NOMO-1 treated with DMSO at 0.1 percent for 48 hours (cell line): Measurements from ENCODE around the gene TMEM151B.
"Not testable (repeated sequence)": the region's sequence is repeated elsewhere in the genome, so short reads cannot be mapped to it uniquely, and the experiment has no call there.

Experiments used
- DNase-seq: peaks from one replicate; lab custom pipeline; 2025; ENCODE audit not compliant: unreplicated experiment; lab: John Stamatoyannopoulos, UW

Gene TMEM151B

GRCh38 chr6:44269921-44270525 lies at the start of gene TMEM151B:
Gene TMEM151B, plus strand, starts transcription at chr6:44270450. Its CDS starts 293 bp downstream, at chr6:44270743.
- no peak for DNase-seq

DNA sequence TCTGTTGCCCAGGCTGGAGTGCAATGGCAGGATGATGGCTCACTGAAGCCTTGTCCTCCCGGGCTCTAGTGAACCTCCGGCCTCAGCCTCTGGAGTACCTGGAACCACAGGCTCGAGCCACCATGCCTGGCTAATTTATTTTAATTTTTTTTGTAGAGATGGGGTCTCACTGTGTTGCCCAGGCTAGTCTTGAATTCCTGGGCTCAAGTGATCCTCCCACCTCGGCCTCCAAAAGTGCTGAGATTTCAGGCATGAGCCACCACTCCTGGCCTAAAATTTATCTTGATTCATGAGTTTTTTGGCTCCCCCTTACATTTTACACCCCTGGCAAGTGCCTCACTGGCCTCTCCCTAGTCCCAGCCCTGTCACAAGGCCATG lies 49.3 kb upstream of the TMEM151B start:
- DNase-seq, result no peak

DNA sequence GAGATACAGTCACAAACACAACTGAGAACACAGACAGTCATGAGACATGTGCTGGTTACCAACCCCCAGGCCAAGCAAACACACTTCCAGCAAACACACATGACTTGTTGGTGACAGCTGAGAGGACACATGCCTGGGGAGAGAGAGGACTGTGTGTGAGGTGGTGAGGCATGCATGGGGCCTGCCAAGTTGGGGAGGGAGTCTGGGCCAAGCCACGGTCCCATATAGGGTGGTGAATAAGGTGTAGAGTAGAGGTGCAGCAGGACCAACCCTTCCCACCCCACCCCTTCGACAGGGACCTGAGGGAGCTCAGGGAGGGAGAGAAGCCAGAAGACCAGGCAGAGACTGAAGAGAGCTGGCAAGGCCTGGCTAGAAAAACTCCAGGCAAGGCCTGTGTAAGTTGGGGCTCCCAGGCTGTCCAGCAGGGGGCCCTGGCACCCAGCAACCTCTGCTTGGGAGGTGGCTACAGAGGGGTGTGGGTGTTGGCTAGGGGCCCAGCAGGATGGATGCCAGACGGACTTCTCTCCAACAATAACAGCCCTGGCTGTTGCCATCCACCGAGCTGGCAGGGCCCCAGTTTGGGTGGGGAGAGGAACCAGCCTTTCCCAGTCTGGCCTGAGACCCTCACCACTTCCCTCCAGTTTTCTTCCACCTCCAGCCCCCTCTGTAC lies 48.8 kb upstream of the TMEM151B start:
- DNase-seq, result peak; percentile 56

DNA sequence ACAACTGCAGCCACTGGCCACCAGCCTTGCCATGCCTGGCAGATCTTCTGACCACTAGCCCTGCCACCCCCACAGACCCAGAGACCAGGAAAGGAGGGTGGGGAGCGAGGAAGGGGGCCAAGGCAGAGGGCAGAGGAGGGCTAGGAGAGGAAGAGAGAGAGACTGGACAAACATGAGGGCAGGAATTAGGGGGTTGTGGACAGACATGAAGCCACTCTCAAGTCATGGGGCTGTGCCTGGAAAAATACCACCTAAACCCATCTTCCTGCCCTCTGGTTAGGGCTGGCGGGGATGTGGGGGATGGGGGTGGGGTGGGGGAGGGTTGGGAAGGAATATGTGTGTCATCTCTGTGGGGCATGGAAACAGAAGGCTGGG lies 48.3 kb upstream of the TMEM151B start:
- no peak for DNase-seq

DNA sequence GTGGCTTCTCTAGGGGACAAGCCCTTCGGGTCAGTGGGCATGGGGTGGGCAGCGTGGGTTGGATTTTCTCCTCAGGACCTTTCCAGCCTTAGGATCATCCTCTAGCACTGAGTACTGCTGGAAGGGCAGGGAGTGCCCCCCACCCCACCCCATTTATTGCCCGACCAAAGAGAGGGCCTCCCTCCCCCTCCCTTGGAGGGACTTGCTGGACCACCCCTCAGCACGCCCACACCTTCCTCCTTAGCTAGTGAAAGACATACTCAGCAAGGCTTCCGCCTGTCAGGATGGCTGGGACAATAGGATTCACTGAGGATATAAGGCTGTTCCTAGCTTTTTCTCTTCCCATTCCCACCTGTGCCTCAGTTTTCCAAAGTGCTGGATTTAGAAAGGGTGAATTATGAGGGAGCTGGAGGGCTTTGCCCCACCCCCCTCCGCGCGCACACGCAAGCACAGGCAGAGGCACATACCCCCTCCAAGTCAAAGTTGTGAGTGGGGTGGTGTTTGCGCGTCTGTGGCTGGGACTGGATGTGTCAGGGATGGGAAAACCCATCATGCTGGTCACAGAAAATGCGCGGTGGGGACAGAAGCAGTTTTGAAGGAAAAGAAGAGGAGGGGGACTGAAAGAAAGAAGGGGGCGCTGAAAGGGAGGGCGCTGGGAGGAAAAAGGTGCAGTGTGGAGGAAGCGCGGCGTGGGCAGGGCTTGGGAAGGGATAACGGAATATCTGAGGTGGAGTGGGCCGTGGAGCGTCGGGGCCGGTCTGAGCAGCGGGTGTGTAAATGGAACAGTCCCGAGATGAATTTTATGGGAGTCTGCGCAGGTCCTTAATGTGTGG lies 47.5 kb upstream of the TMEM151B start:
- DNase-seq, result no peak

GRCh38 chr6:44223319-44224028 lies 46.8 kb upstream of the TMEM151B start, which contains the start of gene SLC29A1:
Gene SLC29A1, plus strand, starts transcription at chr6:44223595. Its CDS starts 3,719 bp downstream, at chr6:44227314.
- peak; percentile 80 for DNase-seq

GRCh38 chr6:44224029-44224964 lies 46.0 kb upstream of the TMEM151B start:
- no peak for DNase-seq

GRCh38 chr6:44224965-44225305 lies 45.3 kb upstream of the TMEM151B start:
- DNase-seq, result no peak

DNA sequence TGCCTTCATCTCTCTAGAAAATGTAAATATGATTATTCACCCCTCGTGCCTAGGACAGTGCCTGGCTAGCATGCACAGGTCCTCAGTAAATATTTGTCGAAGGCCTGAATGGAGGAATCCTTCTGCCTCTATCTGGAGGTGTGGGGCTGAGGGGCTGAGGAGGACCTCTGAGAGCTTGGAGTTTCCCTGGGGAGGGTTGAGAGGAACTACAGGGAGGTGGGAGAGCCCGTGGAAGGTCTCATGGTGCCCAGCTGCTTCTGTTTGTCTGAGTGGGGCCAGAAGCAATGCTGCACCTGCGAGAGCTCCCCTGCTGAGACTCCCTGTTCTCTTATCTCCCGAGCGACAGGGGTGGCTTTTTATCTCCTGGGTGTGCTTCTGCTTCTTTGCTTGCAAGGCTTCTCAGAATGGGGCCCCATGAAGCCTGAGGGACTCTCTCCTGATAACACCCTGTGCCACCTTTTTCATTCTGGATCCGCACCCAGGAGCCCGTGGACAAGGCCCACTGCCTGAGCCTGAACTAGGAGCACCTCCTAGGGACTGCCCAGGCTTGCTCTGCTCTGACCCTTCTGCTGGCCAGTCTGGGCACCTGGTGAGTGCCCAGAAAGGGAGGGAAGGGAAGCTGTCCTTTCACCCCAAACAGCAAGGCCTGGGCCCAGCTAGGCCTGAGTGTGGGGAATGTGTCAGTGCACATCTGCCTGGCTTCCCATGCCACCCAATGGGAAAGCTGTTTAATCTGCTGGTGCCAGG lies 44.5 kb upstream of the TMEM151B start:
- DNase-seq, result no peak

DNA sequence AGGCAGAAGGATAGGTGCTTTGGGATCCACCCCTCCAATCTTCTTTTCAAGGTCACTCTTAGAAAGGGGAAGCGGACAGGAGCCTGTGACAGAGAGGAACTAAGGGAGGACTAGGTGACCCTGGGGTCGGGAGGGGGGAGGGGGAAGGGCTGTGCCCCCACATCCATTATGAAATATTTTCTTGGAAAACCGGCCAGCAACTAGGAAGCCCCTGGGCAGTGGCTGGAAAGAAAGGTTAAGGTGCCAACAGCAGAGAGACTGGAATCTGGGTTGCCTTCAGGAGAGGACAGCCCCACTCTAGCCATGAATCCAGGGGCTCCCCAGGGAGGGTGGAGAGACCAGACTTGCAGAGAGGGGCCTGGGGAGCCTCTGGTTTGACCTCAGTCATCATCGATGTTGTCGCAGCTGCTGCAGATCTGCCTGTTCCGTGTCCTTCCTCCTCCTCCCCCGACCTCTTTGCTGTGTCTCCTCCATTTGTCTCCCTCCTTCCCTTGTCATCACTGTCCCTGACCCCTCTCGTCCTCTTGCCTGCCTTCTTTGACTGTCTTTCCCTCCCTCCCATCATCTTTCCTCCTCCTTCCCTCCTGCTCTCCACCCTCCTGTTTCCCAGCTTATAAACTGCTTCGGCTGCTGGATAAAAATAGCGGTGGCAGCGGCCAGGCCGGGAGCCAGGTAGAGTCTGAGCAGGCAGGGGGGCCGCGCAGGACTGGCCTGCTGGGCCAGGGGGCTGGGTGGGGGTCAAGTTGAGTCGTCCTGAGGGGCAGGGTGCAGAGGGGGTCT lies 43.7 kb upstream of the TMEM151B start:
- peak; percentile 40 for DNase-seq

- DNase-seq, result no peak
Measured at GRCh38 chr6:44227148-44227793, 43.0 kb upstream of the TMEM151B start.

DNA sequence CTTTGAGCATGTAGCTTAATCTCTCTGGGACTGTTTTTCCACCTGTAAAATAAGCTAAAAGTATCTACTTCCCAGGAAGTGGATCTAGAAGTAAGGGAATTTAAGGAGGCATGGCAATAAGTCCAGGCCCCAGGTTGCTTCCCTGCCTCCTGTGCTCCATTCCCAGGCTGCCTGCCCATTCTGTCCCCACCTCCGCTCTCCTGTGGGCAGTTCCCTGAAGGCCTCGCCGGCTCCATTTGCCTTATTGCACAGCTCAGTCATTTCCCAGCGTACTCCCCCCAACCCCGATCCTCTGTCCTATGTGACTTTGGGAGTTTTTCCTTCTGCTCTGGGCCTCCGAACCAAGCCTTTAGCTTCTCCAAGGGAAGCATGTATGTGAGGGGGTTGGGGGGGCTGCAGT lies 42.2 kb upstream of the TMEM151B start:
- DNase-seq, result no peak

DNA sequence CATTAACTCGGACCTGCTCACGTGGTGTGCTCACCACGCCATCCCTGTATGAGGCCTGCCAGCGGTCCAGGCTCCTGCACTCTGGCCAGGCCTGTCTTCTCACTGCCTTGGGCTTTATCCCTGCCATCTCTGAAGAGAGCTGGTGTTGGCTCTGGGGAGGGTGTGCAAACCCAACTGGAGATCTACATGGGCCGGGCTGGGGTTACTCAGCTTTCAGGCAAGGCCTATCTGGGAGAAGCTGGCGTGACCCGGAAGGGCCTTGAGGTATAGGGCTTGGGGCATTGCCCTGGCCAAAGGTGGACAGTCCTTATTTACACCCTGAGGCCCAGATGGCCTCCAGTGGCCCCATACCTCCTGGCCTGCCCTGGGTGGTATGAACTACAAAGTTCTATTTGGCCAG lies 41.8 kb upstream of the TMEM151B start:
- DNase-seq, result no peak

- DNase-seq, result no peak
Measured at GRCh38 chr6:44228836-44229235, 41.4 kb upstream of the TMEM151B start.

GRCh38 chr6:44229376-44230033 lies 40.7 kb upstream of the TMEM151B start:
- no peak for DNase-seq

DNA sequence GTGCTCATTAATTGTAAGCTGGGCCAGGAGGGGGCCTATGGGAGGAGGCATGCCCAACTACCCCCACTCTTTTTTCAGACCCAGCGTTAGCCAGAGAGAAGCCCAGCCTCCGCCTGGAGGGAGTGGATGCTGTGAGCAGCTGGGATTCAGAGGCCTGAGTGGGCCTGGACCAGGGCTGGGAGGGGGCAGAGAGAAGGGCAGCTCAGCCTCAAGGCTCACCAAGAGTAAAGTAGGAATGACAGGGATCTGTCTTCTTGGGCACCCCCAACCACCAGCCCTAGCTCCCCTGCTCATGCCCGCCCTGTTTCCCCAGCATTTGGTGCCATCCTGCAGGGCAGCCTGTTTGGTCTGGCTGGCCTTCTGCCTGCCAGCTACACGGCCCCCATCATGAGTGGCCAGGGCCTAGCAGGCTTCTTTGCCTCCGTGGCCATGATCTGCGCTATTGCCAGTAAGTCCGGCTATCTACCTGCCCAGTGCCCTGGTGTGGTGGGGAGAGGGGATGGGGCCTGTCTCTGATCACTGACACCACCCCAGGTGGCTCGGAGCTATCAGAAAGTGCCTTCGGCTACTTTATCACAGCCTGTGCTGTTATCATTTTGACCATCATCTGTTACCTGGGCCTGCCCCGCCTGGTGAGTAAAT lies 40.1 kb upstream of the TMEM151B start:
- DNase-seq, result no peak

- not testable (repeated sequence) for DNase-seq
Measured at GRCh38 chr6:44231426-44231825, 38.8 kb upstream of the TMEM151B start.
